K562 (cell line): ENCODE measurements around the gene MACROD2. TPM values are rescaled to one million over a fixed set of nuclear protein-coding genes. Genes with fewer than 3 reads are reported as not detected.

Experiments
- ATAC-seq: fragments of 200-7000 bp; cut with Tn5 transposase; 3 replicates; pipeline ENCODE4 v1.9.1; 2020; ENCODE audit warnings: moderate library complexity
- BruUV-seq: library from RNA; stranded (reverse); fragments of 400-500 nt; replicated peaks from 2 replicates; lab custom pipeline; 2021; lab: Mats Ljungman, UMichigan
- CTCF ChIA-PET: fragments of 300-600 bp; formaldehyde crosslinking; extraction: SDS; loops from one replicate; lab custom pipeline; 2021; ENCODE audit warnings: low intra/inter-chr PET ratio; lab: Yijun Ruan, JAX
- POLR2A ChIA-PET: fragments of 300-600, 350-650 bp; sonication (Branson Sonifier 250); formaldehyde crosslinking; extraction: SDS; loops from one replicate; lab custom pipeline; 2021; ENCODE audit warnings: antibody characterized with exemption, inconsistent platforms; lab: Yijun Ruan, JAX
- DNase-seq, 4 experiments: peaks; one replicate each; pipeline versions ENCODE4 v3.0.0 to v3.0.0-alpha.2; 2011 to 2018; ENCODE audit warnings: low spot score in 3 of 4, mixed read lengths in 3 of 4; ENCODE audit errors: extremely low read depth in 1 of 4
- FAIRE-seq: peaks from 2 replicates; lab custom pipeline; 2011; peaks lifted over from hg19 to GRCh38; lab: Jason Lieb, UNC
- H2AFZ ChIP-seq: 2 replicates; pipeline ENCODE4 v1.6.0; 2011; ENCODE audit warnings: low read depth, low read length, control low read depth, inconsistent platforms
- H3K27ac ChIP-seq: fragments of 200-600 bp; 3 replicates; pipeline ENCODE4 v1.8.0; 2011; ENCODE audit warnings: low read depth, mild to moderate bottlenecking, control low read depth, inconsistent platforms, low read length, moderate library complexity, mixed read lengths; ENCODE audit errors: extremely low read depth
- H3K27me3 ChIP-seq, 2 experiments: fragments of 300-600 bp in 1 of 2; 2 replicates in 1 of 2; 3 replicates in 1 of 2; pipeline versions ENCODE4 v1.6.0 to v1.8.0; 2011; ENCODE audit warnings: inconsistent platforms in 2 of 2, low read length in 2 of 2, mild to moderate bottlenecking in 1 of 2, mixed read lengths in 1 of 2, moderate library complexity in 1 of 2; ENCODE audit not compliant: control insufficient read depth in 2 of 2, insufficient read depth in 2 of 2
- H3K36me3 ChIP-seq: fragments of 300-600 bp; 3 replicates; pipeline ENCODE4 v1.8.0; 2011; ENCODE audit warnings: mild to moderate bottlenecking, low read length, inconsistent platforms; ENCODE audit not compliant: control insufficient read depth, insufficient read depth
- H3K4me1 ChIP-seq, 2 experiments: fragments of 200-600 bp in 1 of 2; replicated peaks in 1 of 2; 2 replicates in 1 of 2; 3 replicates in 1 of 2; pipeline versions ENCODE4 v1.5.1 to v1.8.0; 2011; ENCODE audit warnings: inconsistent platforms in 2 of 2, low read length in 2 of 2, mild to moderate bottlenecking in 1 of 2, mixed read lengths in 1 of 2, moderate library complexity in 1 of 2; ENCODE audit not compliant: control insufficient read depth in 2 of 2, insufficient read depth in 2 of 2
- H3K4me2 ChIP-seq: 2 replicates; pipeline ENCODE4 v1.6.1; 2011; ENCODE audit warnings: low read length, control low read depth, inconsistent platforms, mixed read lengths; ENCODE audit not compliant: insufficient read depth
- H3K4me3 ChIP-seq: fragments of 200-600 bp; sonication (generic), shearing (Covaris generic); 2 replicates; pipeline ENCODE4 v1.5.1; 2016; ENCODE audit warnings: control low read depth, inconsistent platforms
- H3K79me2 ChIP-seq: fragments of 200-600 bp; 3 replicates; pipeline ENCODE4 v1.8.0; 2011; ENCODE audit warnings: low read length, inconsistent platforms; ENCODE audit not compliant: control insufficient read depth, insufficient read depth
- H3K9ac ChIP-seq, 2 experiments: 2 replicates each; pipeline versions ENCODE4 v1.6.0 to v1.6.1; 2011; ENCODE audit warnings: low read depth in 2 of 2, low read length in 2 of 2, control low read depth in 1 of 2, inconsistent platforms in 1 of 2, mild to moderate bottlenecking in 1 of 2, mixed read lengths in 1 of 2; ENCODE audit not compliant: insufficient read depth in 1 of 2
- H3K9me1 ChIP-seq: one replicate; pipeline ENCODE4 v1.6.0; 2011; ENCODE audit warnings: inconsistent platforms, mild to moderate bottlenecking, low read length, moderate library complexity; ENCODE audit not compliant: control insufficient read depth, insufficient read depth
- H3K9me3 ChIP-seq: replicated peaks from 2 replicates; pipeline ENCODE4 v1.5.1; 2011; ENCODE audit warnings: low read depth, low read length, inconsistent platforms; ENCODE audit not compliant: control insufficient read depth, insufficient read depth
- H4K20me1 ChIP-seq: replicated peaks from 2 replicates; pipeline ENCODE4 v1.6.1; 2011; ENCODE audit warnings: low read length, inconsistent platforms, mixed read lengths; ENCODE audit not compliant: control insufficient read depth, insufficient read depth
- CBFA2T2 ChIP-seq: fragments of 450-650 bp; conservative IDR thresholded peaks from 2 replicates; pipeline ENCODE4 v1.6.1; 2017; ENCODE audit warnings: mild to moderate bottlenecking
- CBFB ChIP-seq: sonication (generic); formaldehyde crosslinking; IDR thresholded peaks from 2 replicates; pipeline ENCODE4 v1.4.0; 2020; ENCODE audit warnings: mild to moderate bottlenecking, missing genetic modification reagents
- CHCHD3 ChIP-seq: fragments of 250-450 bp; sonication (Bioruptor Pico); IDR thresholded peaks from 2 replicates; pipeline ENCODE4 v2.1.2; 2022; ENCODE audit warnings: mild to moderate bottlenecking
- CREB5 ChIP-seq: fragments of 250-450 bp; sonication (Bioruptor Pico); IDR thresholded peaks from 2 replicates; pipeline ENCODE4 v1.5.0; 2020; ENCODE audit warnings: mild to moderate bottlenecking
- CTBP1 ChIP-seq: fragments of 450-650 bp; IDR thresholded peaks from 2 replicates; pipeline ENCODE4 v1.6.1; 2016; ENCODE audit warnings: borderline replicate concordance
- ELK3 ChIP-seq: fragments of 450-650 bp; formaldehyde crosslinking; IDR thresholded peaks from 2 replicates; pipeline ENCODE4 v1.4.0; 2020; ENCODE audit warnings: mild to moderate bottlenecking
- EWSR1 ChIP-seq: fragments of 450-650 bp; IDR thresholded peaks from 2 replicates; pipeline ENCODE4 v1.6.1; 2018; ENCODE audit warnings: borderline replicate concordance, mild to moderate bottlenecking, low read depth, moderate library complexity; ENCODE audit not compliant: partially characterized antibody
- FOXK2 ChIP-seq, 2 experiments: fragments of 450-650 bp; IDR thresholded peaks in 1 of 2; conservative IDR thresholded peaks in 1 of 2; 2 replicates each; pipeline ENCODE4 v1.6.1; 2016; ENCODE audit warnings: low read depth in 2 of 2, mild to moderate bottlenecking in 1 of 2
- HDAC3 ChIP-seq: fragments of 450-650 bp; IDR thresholded peaks from 2 replicates; pipeline ENCODE4 v1.6.1; 2018; ENCODE audit warnings: borderline replicate concordance, mild to moderate bottlenecking, moderate library complexity; ENCODE audit not compliant: partially characterized antibody
- HIVEP1 ChIP-seq: fragments of 250-450 bp; sonication (Bioruptor Pico); IDR thresholded peaks from 2 replicates; pipeline ENCODE4 v1.4.0; 2020; ENCODE audit warnings: mild to moderate bottlenecking
- HMG20A ChIP-seq: fragments of 450-650 bp; formaldehyde crosslinking; conservative IDR thresholded peaks from 2 replicates; pipeline ENCODE4 v1.4.0; 2020; ENCODE audit warnings: mild to moderate bottlenecking, mixed read lengths
- NFRKB ChIP-seq: fragments of 450-650 bp; IDR thresholded peaks from 2 replicates; pipeline ENCODE4 v1.6.1; 2016; ENCODE audit warnings: low read depth
- POLR2G ChIP-seq: fragments of 200-400 bp; formaldehyde crosslinking; IDR thresholded peaks from 2 replicates; pipeline ENCODE4 v1.6.1; 2017; ENCODE audit warnings: low read depth, mild to moderate bottlenecking, antibody characterized with exemption, low read length, moderate library complexity
- PYGO2 ChIP-seq: fragments of 450-650 bp; IDR thresholded peaks from 2 replicates; pipeline ENCODE4 v1.6.1; 2016; ENCODE audit warnings: mild to moderate bottlenecking, missing genetic modification characterization, moderate library complexity, missing compliant biosample characterization
- RBM39 ChIP-seq: fragments of 200-400 bp; formaldehyde crosslinking; optimal IDR thresholded peaks from 2 replicates; pipeline ENCODE3; 2018; ENCODE audit warnings: low read depth, low read length
- TAF9B ChIP-seq: fragments of 450-650 bp; IDR thresholded peaks from 2 replicates; pipeline ENCODE4 v1.6.1; 2018; ENCODE audit warnings: mild to moderate bottlenecking; ENCODE audit not compliant: partially characterized antibody
- TRIM28 ChIP-seq: fragments of 450-650 bp; IDR thresholded peaks from 2 replicates; pipeline ENCODE4 v1.6.1; 2017
- ZFP91 ChIP-seq: sonication (generic); formaldehyde crosslinking; IDR thresholded peaks from 2 replicates; pipeline ENCODE4 v1.8.0; 2022; ENCODE audit warnings: mild to moderate bottlenecking, missing genetic modification reagents
- ZNF224 ChIP-seq: sonication (generic); formaldehyde crosslinking; IDR thresholded peaks from 2 replicates; pipeline ENCODE4 v1.8.0; 2022; ENCODE audit warnings: mild to moderate bottlenecking, missing genetic modification reagents
- ZNF263 ChIP-seq: sonication (generic); formaldehyde crosslinking; IDR thresholded peaks from 2 replicates; pipeline ENCODE4 v1.8.0; 2022; ENCODE audit warnings: mild to moderate bottlenecking, missing genetic modification reagents, borderline replicate concordance
- WGBS: fragments of 100-300 bp; shearing (Covaris generic); methylation state at CpG from one replicate; pipeline ENCODE4 v1.1.6; 2016; ENCODE audit warnings: low coverage, mixed read lengths; ENCODE audit not compliant: insufficient coverage; ENCODE audit errors: missing lambda C conversion rate; 5-methylcytosine and 5-hydroxymethylcytosine counted together
- in situ Hi-C: fragments of 300-500 bp; cut with MboI; formaldehyde crosslinking; loops from 4 replicates; pipeline ENCODE4 v1.15.0; 2018; ENCODE audit warnings: inconsistent platforms, mixed read lengths
- intact Hi-C: fragments of 100-400 bp; cut with micrococcal nuclease; formaldehyde crosslinking; loops from 2 replicates; pipeline ENCODE4 v1.14.2; 2022
- polyA plus RNA-seq, 8 experiments: library from polyadenylated mRNA; depleted of rRNA in 4 of 8; stranded (reverse) in 5 of 8; unstranded in 3 of 8; fragments of >200 nt; fragmentation: Nextera tagmentation in 2 of 8; fragmentation: Illumina TruSeq in 1 of 8; extraction: Ambion mirVana in 2 of 8; extraction: Trizol in 1 of 8; gene quantifications; 2 replicates each; pipeline versions ENCODE4 v1.2.1 to v1.2.3, GENCODE V29; 2011 to 2014; ENCODE audit warnings: inconsistent platforms in 1 of 8, missing spikeins in 1 of 8
- total RNA-seq, 7 experiments: library from RNA; depleted of rRNA in 6 of 7; stranded (reverse); fragments of >200 nt in 6 of 7; fragmentation: Illumina TruSeq in 2 of 7; extraction: Trizol in 2 of 7; gene quantifications; 2 replicates each; pipeline versions ENCODE4 v1.2.1 to v1.2.3, GENCODE V29; 2011 to 2021; ENCODE audit warnings: low replicate concordance in 1 of 7

MACROD2 gene
- total and polyA plus RNA-seq, 9 of the 15 experiments (the other 6 are each of a cell fraction or from before 2014, with no cell fraction given) = not detected

- ATAC-seq (no peak), FAIRE-seq (no peak), DNase-seq (no peak)
- Histone ChIP-seq H3K27ac (no peak overlapping the region), H3K27me3 (no peaks in the 10 kb centered on the region), H3K9me3 (no peaks in the 10 kb centered on the region), H3K4me1 (no peaks in the 10 kb centered on the region), H3K4me2 (no peak overlapping the region), H3K4me3 (no peak overlapping the region), H3K9me1 (no peaks in the 10 kb centered on the region), H4K20me1 (no peaks in the 10 kb centered on the region), H3K79me2 (no peaks in the 10 kb centered on the region), H2AFZ (no peak overlapping the region), H3K36me3 (no peaks in the 10 kb centered on the region), H3K9ac (no peak overlapping the region)
- intact Hi-C loops (no loop called here), in situ Hi-C loops (no loop called here)
- TF ChIP-seq PYGO2 (no peak), TRIM28 (no peak), ZFP91 (CRISPR knock-in tag) (no peak), ZNF263 (CRISPR knock-in tag) (no peak), HIVEP1 (CRISPR knock-in tag) (no peak), CBFB (CRISPR knock-in tag) (no peak), POLR2G (no peak), ZNF224 (no peak), NFRKB (no peak), TAF9B (no peak), HDAC3 (no peak), CREB5 (no peak), CHCHD3 (CRISPR knock-in tag) (no peak), ELK3 (CRISPR knock-in tag) (no peak), FOXK2 (conservative IDR thresholded peaks at IDR 0.05 in 1 of 2, IDR thresholded peaks at IDR 0.05 in 1 of 2; ENCODE audit: low read depth in 2 of 2) (no peak), RBM39 (no peak), CTBP1 (no peak), CBFA2T2 (no peak), EWSR1 (no peak), HMG20A (CRISPR knock-in tag) (no peak)
- WGBS = 3% methylated on average over 3 of the region's 3 CpGs
- no TSS peak for BruUV-seq
- POLR2A ChIA-PET = interaction anchor here (0.6 kb wide), 1 partner anchor 28 kb away, joined by 3 read pairs; no protein-coding TSS in a partner anchor
- CTCF ChIA-PET = no interaction called here
Measured at GRCh38 chr20:14134004-14134403, 138.7 kb downstream of the MACROD2 start.
